CD4-positive, alpha-beta T cell treated with Interleukin-4 for 4 hours (primary cell): Measurements from ENCODE around the gene CASP9.
A peak's percentile ranks its signal among the peaks of the same experiment; 100 is the strongest.

ENCODE experiments used
- DNase-seq: peaks from one replicate; pipeline ENCODE4 v3.0.0-alpha.2; 2020

Gene CASP9

GRCh38 chr1:15524021-15524282, at the start of gene CASP9:
TSS of gene CASP9 (minus strand) at chr1:15524215. CDS start at chr1:15524200, 15 bp downstream.
- DNase-seq = no peak

GRCh38 chr1:15573477-15573876, 49.5 kb upstream of the CASP9 start:
- no peak for DNase-seq

- DNase-seq = no peak
These were observed 47.3 kb upstream of the CASP9 start for GRCh38 chr1:15571266-15571665.

GRCh38 chr1:15570861-15571260, 46.8 kb upstream of the CASP9 start:
- no peak for DNase-seq

GRCh38 chr1:15568387-15569073, 44.5 kb upstream of the CASP9 start:
- no peak for DNase-seq

- DNase-seq = no peak
These were observed 35.3 kb upstream of the CASP9 start for GRCh38 chr1:15559189-15559810.

GRCh38 chr1:15558516-15558915, 34.5 kb upstream of the CASP9 start:
- DNase-seq = no peak

- no peak for DNase-seq
These were observed 33.6 kb upstream of the CASP9 start for GRCh38 chr1:15557594-15557993.

GRCh38 chr1:15557008-15557407, 33.0 kb upstream of the CASP9 start:
- DNase-seq = no peak

GRCh38 chr1:15550573-15550972, 26.6 kb upstream of the CASP9 start:
- no peak for DNase-seq

- DNase-seq = no peak
These were observed 22.6 kb upstream of the CASP9 start for GRCh38 chr1:15546641-15547040.

GRCh38 chr1:15543589-15544568, 19.9 kb upstream of the CASP9 start:
- no peak for DNase-seq

GRCh38 chr1:15543251-15543588, 19.2 kb upstream of the CASP9 start:
- DNase-seq = no peak

- DNase-seq = no peak
These were observed 18.6 kb upstream of the CASP9 start for GRCh38 chr1:15542388-15543250.

GRCh38 chr1:15541231-15541792, 17.3 kb upstream of the CASP9 start:
- DNase-seq = no peak

- no peak for DNase-seq
These were observed 16.2 kb upstream of the CASP9 start for GRCh38 chr1:15540186-15540585.

- no peak for DNase-seq
These were observed 14.8 kb upstream of the CASP9 start for GRCh38 chr1:15538771-15539170.

GRCh38 chr1:15531682-15532081, 7.7 kb upstream of the CASP9 start:
- DNase-seq = no peak

GRCh38 chr1:15531003-15531402, 7.0 kb upstream of the CASP9 start:
- no peak for DNase-seq

- DNase-seq = peak; percentile 100
These were observed 2.7 kb upstream of the CASP9 start, which contains the start of gene DNAJC16 for GRCh38 chr1:15526490-15527339. TSS of gene DNAJC16 (plus strand) at chr1:15526848. CDS start at chr1:15529106, 2,258 bp downstream.

GRCh38 chr1:15526021-15526489, 2.0 kb upstream of the CASP9 start:
- DNase-seq = no peak
